Measurements from ENCODE around the gene MAP2K1.
"Not testable (repeated sequence)": the region's sequence is repeated elsewhere in the genome, so short reads cannot be mapped to it uniquely, and the experiment has no call there.

The MAP2K1 gene

DNA sequence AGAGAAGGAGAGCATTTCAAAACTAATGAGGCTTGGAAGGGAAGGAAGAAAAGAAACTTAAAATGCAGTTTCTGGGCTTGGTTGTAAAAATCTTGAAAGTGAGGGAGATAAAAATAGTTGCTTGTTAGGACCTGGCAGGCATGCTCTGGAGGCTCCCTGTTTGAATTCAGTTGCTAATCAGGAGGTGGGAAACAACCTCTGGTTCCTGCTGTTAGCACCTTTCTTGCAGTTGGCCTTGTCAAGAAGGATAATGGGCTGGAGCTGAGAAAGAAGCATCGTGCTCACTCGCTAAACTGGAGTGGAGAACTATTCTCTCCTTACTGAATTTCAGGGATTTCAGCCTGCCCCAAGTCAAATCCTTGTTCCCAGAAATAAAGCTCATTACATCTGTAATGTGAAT, 87.4 kb downstream of the MAP2K1 start:
- in situ Hi-C loops (cut with MboI; ENCODE audit: low sequenced_read_pairs), result no loop called here

DNA sequence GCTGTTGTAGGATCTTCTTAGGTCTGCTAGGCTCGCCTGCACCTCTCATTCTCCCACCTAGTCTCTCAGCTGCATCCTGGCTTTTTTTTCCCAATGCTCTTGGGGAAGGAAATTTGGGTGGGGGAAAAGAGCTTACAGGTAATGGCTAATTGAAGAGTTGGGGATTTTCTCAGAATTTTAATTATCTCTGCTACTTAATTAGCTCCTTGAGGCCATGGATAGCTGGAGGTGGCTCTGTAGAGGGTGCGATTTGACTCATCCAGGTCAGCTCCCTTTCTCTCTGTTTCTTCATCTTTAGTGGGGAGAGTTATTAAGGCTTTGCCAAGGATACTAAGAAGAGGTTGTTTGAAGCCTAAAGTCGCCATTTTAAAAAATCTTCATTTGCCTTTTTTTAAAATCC, 88.3 kb downstream of the MAP2K1 start:
- in situ Hi-C loops (cut with MboI; ENCODE audit: low sequenced_read_pairs), result no loop called here

DNA sequence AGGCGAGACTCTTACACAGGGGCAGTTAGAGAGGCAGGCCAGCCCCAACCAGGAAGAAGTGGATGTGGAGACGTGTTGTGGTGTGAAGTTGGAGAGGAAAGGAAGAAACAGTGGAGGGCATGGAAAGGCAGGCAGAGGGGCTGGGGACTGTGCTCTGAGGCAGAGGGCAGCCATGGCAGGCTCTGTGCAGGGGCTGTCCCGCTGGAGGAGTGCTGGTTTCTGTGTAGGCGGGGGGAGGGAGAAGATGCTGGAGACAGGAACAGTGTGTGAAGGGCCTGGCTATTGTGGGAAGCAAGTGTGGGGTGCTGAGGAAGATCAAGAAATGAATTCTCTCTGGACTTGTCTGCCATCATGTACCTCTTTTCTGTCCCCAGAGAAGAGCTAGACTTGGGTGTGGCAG, 89.8 kb downstream of the MAP2K1 start:
- in situ Hi-C loops (cut with MboI; ENCODE audit: low sequenced_read_pairs), result no loop called here

DNA sequence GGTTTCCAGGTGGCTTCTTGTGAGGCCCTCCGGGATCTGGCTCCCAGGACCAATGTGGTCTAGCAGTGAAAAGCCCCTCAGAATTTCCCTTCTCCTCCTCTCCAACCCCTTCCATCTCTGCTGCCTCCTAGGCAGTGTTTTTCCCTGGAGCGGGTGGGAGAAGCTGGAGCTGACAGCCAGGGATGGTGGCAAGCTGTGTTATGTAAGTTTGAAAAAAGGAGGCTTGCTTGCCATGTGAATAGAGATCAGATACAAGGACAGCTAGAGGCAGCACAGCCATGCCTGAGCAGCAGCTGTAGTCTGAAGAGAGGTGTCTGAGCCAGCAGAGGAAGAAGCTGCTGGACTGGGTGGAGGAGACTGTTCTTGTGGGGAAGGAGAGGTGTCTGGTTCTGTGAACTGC, 90.3 kb downstream of the MAP2K1 start:
- in situ Hi-C loops (cut with MboI; ENCODE audit: low sequenced_read_pairs), result no loop called here

DNA sequence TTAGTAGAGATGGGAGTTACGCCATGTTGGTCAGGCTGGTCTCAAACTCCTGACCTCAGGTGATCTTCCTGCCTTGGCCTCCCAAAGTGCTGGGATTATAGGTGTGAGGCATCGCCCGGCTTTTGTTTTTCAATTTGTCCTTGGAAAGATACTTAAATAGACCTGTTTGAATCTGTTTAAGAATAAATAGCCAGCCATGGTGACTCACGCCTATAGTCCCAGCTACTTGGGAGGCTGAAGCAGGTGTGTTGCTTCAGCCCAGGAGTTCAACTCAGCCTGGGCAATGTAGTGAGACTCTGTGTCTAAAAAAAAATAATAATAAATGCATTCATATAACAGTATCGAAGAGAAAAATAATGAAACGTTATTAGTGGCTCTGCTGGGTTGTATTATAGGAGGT, 93.6 kb downstream of the MAP2K1 start:
- in situ Hi-C loops (cut with MboI; ENCODE audit: low sequenced_read_pairs), result no loop called here

- in situ Hi-C loops (cut with MboI; ENCODE audit: low sequenced_read_pairs), result no loop called here
These were observed 94.6 kb downstream of the MAP2K1 start for GRCh38 chr15:66481107-66481856.

- in situ Hi-C loops (cut with MboI; ENCODE audit: low sequenced_read_pairs), result no loop called here
These were observed 95.8 kb downstream of the MAP2K1 start for GRCh38 chr15:66482539-66482938.

GRCh38 chr15:66483131-66483566, 96.4 kb downstream of the MAP2K1 start:
- in situ Hi-C loops (cut with MboI; ENCODE audit: low sequenced_read_pairs), result no loop called here

DNA sequence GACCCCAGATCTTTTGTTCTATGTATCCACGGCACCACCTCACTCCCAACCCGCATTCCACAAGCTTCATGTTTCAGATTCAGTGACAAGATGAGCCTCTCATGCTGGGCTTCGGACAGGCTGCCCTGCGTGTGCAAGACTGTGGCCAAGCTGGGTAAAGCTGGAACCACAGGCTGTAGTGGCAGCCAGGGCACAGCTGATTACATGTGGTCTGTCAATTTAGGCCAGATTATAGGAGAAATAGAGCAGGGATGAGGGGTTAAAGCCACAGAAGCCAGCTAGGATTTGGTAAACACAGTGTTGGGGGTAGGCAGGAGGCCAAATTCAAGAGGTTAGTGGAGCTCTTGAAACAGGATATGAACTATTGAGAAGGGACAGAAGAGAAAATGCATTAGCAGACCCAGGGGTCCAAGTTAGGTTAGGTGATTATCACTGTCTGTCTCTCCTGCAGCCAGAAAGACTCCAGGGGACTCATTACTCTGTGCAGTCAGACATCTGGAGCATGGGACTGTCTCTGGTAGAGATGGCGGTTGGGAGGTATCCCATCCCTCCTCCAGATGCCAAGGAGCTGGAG, 97.9 kb downstream of the MAP2K1 start:
- in situ Hi-C loops (cut with MboI; ENCODE audit: low sequenced_read_pairs), result no loop called here

- in situ Hi-C loops (cut with MboI; ENCODE audit: low sequenced_read_pairs), result no loop called here
These were observed 100.2 kb downstream of the MAP2K1 start for GRCh38 chr15:66486887-66487286.

- in situ Hi-C loops (cut with MboI; ENCODE audit: low sequenced_read_pairs), result no loop called here
These were observed 101.8 kb downstream of the MAP2K1 start for GRCh38 chr15:66488525-66488924.

DNA sequence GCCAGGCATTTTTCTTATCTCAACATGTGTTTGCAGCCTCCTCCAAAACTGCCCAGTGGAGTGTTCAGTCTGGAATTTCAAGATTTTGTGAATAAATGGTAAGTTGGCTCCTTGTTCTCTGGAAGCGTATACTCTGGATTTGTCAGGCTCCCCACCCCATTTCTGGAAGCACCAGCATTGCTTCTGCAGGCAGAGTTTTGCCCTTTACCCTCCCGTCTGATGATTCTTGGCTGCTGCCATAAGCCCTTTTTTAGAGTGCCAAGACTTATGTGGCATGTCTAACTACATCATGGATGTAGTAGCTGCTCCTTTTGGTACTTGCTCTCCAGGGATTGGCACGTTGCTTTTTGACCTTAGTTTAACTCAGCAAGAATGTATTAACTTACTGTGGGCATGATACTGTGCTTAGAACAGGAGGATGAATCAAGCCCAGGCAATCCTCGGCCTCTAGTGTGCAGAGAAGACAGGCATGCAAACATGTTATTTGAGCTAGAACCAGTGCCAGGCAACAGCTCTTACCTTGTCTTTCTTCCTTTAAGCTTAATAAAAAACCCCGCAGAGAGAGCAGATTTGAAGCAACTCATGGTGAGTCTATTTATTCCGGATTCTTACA, 102.6 kb downstream of the MAP2K1 start:
- in situ Hi-C loops (cut with MboI; ENCODE audit: low sequenced_read_pairs), result no loop called here

DNA sequence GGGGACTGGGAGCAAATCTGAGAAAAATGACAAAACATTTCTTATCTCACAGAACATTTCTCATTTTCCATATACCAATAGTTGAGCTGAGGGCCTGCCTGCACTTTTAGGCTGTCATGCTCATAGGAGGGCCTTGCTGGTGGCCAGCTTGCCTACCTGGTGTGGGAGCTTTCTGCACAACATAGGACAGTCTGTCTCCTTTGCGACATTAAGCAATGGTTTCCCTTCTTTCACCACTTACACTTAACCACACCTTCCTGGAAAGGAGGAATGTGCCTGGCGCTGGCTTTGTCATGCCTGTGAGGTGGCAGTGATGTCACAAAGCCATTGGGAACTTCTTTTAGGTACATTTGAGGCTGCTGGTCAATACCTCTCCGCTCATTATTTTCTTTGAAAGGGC, 105.1 kb downstream of the MAP2K1 start:
- in situ Hi-C loops (cut with MboI; ENCODE audit: low sequenced_read_pairs), result no loop called here

GRCh38 chr15:66494262-66494661, 107.5 kb downstream of the MAP2K1 start:
- in situ Hi-C loops (cut with MboI; ENCODE audit: low sequenced_read_pairs), result no loop called here

GRCh38 chr15:66496951-66497501, 110.3 kb downstream of the MAP2K1 start:
- in situ Hi-C loops (cut with MboI; ENCODE audit: low sequenced_read_pairs), result no loop called here

GRCh38 chr15:66497502-66498455, 111.1 kb downstream of the MAP2K1 start, which contains the start of gene SNAPC5:
SNAPC5 (minus strand) TSS chr15:66497762; CDS start chr15:66497731, 31 bp downstream.
- in situ Hi-C loops (cut with MboI; ENCODE audit: low sequenced_read_pairs), result no loop called here

DNA sequence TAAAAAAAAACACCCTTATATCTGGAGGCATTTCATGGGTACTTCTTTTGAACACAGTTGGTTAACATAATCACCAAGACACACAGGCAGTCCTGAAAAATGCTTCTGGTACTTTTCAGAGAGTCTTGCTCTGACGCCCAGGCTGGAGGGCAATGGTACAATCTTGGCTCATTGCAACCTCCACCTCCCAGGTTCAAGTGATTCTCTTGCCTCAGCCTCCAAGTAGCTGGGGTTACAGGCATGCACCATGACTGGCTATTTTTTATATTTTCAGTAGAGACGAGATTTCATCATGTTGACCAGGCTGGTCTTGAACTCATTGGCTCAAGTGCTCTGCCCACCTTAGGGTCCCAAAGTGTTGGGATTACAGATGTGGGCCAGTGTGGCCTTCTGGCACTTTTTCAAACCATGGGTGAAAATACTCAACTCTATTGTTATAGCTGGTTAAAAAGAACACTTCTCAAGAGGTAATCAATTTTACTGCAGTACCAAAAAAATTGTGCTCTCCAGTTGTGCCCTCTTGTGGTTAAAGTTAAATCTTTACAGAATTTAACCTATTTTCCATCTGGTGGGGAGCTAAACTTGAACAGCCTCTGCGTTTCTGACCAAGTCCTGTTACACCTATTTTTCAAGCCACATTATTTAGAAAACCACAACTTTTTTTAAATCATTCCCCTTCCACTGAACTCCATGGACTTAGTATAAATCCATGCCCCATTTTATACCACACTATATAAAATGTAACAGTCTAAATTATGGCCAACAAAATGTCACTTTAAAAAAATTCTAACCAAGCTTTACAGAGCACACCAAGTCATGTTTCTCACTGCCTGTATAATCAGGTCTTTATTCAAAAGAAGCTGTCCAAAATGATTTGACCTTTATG, 112.0 kb downstream of the MAP2K1 start:
- in situ Hi-C loops (cut with MboI; ENCODE audit: low sequenced_read_pairs), result no loop called here

DNA sequence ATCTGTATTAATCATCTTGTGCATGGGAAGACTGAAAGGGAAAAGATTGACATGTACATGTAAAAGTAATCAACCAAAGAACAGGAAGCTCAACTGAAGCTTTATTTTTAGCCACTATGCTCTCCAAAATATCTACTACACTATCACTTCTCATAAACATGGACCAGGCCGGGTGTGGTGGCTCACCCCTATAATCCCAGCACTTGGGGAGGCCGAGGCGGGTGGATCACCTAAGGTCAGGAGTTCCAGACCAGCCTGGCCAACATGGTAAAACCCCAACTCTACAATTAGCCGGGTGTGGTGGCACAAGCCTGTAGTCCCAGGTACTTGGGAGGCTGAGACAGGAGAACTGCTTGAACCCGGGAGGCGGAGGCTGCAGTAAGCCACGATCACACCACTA, 113.6 kb downstream of the MAP2K1 start:
- in situ Hi-C loops (cut with MboI; ENCODE audit: low sequenced_read_pairs), result not testable (repeated sequence)

DNA sequence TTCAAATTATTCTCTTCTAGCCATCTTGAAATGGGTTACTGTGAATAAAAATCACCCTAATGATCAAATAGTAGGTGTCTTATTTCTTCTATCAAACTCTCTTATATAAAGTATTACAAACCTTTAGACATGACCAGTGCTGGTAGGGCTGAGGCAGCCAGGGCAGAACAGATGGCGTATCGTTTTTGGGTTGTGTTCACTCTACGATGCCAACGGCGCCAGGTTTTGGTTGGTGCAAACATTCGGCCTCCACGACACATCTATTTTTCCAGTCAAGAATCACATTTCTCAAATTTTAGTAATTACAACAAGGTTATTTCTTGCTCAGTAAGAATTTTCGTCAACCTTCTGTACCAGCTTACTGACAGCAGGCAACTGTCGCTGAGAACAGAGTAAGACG, 115.8 kb downstream of the MAP2K1 start:
- in situ Hi-C loops (cut with MboI; ENCODE audit: low sequenced_read_pairs), result no loop called here

Data from hTERT RPE-1 (cell line).